SK-N-SH (cell line): ENCODE measurements around the gene HBZ. TPM values are rescaled to one million over a fixed set of nuclear protein-coding genes. Genes with fewer than 3 reads are reported as not detected.

Experiments used
- CTCF ChIA-PET: fragments of 300-600, 350-600 bp; formaldehyde crosslinking; extraction: SDS; loops from one replicate; lab custom pipeline; 2021; lab: Yijun Ruan, JAX
- POLR2A ChIA-PET: fragments of 350-600 bp; sonication (Branson Sonifier 250); formaldehyde crosslinking; extraction: SDS; loops from one replicate; lab custom pipeline; 2020; ENCODE audit warnings: antibody characterized with exemption, inconsistent platforms; lab: Yijun Ruan, JAX
- DNase-seq: peaks from one replicate; pipeline ENCODE4 v3.0.0; 2012
- H2AFZ ChIP-seq: fragments of 200-600 bp; sonication (generic); 2 replicates; pipeline ENCODE4 v1.8.1; 2016; ENCODE audit warnings: antibody characterized with exemption, mild to moderate bottlenecking, low read depth
- H3F3A ChIP-seq: fragments of 200-600 bp; sonication (generic); replicated peaks from 2 replicates; pipeline ENCODE3; 2016; ENCODE audit warnings: antibody characterized with exemption, mild to moderate bottlenecking; ENCODE audit not compliant: insufficient read depth
- H3K27ac ChIP-seq, 2 experiments: fragments of 200-500 bp in 1 of 2; fragments of 200-600 bp in 1 of 2; sonication (Bioruptor generic) in 1 of 2; sonication (generic), shearing (Covaris generic) in 1 of 2; 2 replicates each; pipeline versions ENCODE4 v1.5.1 to v1.6.1; 2014 to 2016; ENCODE audit warnings: low read depth in 2 of 2, inconsistent platforms in 1 of 2, low read length in 1 of 2, mild to moderate bottlenecking in 1 of 2, mixed read lengths in 1 of 2
- H3K27me3 ChIP-seq: fragments of 200-600 bp; sonication (generic), shearing (Covaris generic); 2 replicates; pipeline ENCODE4 v1.6.1; 2016; ENCODE audit warnings: mixed run types; ENCODE audit not compliant: insufficient read depth
- H3K36me3 ChIP-seq, 2 experiments: fragments of 200-500 bp in 1 of 2; fragments of 200-600 bp in 1 of 2; sonication (Bioruptor generic) in 1 of 2; sonication (generic) in 1 of 2; replicated peaks in 1 of 2; 2 replicates each; pipeline versions ENCODE3 to v1.5.1; 2014 to 2016; ENCODE audit warnings: low read length in 1 of 2, mild to moderate bottlenecking in 1 of 2; ENCODE audit not compliant: insufficient read depth in 2 of 2, control insufficient read depth in 1 of 2
- H3K4me1 ChIP-seq, 2 experiments: fragments of 200-500 bp in 1 of 2; fragments of 200-600 bp in 1 of 2; sonication (Bioruptor generic) in 1 of 2; sonication (generic), shearing (Covaris generic) in 1 of 2; 2 replicates each; pipeline versions ENCODE4 v1.5.1 to v1.6.1; 2014 to 2016; ENCODE audit warnings: low read depth in 1 of 2, low read length in 1 of 2, mixed run types in 1 of 2; ENCODE audit not compliant: insufficient read depth in 2 of 2, control insufficient read depth in 1 of 2
- H3K4me2 ChIP-seq: fragments of 200-600 bp; sonication (generic), shearing (Covaris generic); 2 replicates; pipeline ENCODE4 v1.6.1; 2017; ENCODE audit warnings: mixed run types
- H3K4me3 ChIP-seq, 2 experiments: fragments of 200-500 bp in 1 of 2; fragments of 200-600 bp in 1 of 2; sonication (Bioruptor generic) in 1 of 2; sonication (generic), shearing (Covaris generic) in 1 of 2; 2 replicates each; pipeline versions ENCODE4 v1.5.1 to v1.8.1; 2014 to 2016; ENCODE audit warnings: low read depth in 2 of 2, inconsistent platforms in 1 of 2, low read length in 1 of 2, mild to moderate bottlenecking in 1 of 2, mixed read lengths in 1 of 2, moderate library complexity in 1 of 2
- H3K79me2 ChIP-seq: fragments of 200-600 bp; sonication (generic); 2 replicates; pipeline ENCODE4 v1.8.1; 2017; ENCODE audit warnings: mild to moderate bottlenecking; ENCODE audit not compliant: insufficient read depth
- H3K9ac ChIP-seq: fragments of 200-600 bp; sonication (generic); 2 replicates; pipeline ENCODE4 v1.6.1; 2017; ENCODE audit warnings: mixed run types
- H3K9me2 ChIP-seq: fragments of 200-600 bp; sonication (generic); 2 replicates; pipeline ENCODE4 v1.6.1; 2017; ENCODE audit warnings: mixed run types
- H3K9me3 ChIP-seq: fragments of 200-600 bp; sonication (generic); 2 replicates; pipeline ENCODE4 v1.6.1; 2017; ENCODE audit warnings: mixed run types, mild to moderate bottlenecking, moderate library complexity
- H4K20me1 ChIP-seq: fragments of 200-600 bp; sonication (generic); 2 replicates; pipeline ENCODE4 v1.6.1; 2017; ENCODE audit warnings: mild to moderate bottlenecking, mixed run types; ENCODE audit not compliant: insufficient read depth
- CTCF ChIP-seq: fragments of 200-600 bp; sonication (generic); IDR thresholded peaks from 2 replicates; pipeline ENCODE4 v1.6.1; 2017; ENCODE audit warnings: antibody characterized with exemption, mild to moderate bottlenecking, moderate library complexity
- ELF1 ChIP-seq: IDR thresholded peaks from 2 replicates; pipeline ENCODE4 v1.4.0; 2012
- FOSL2 ChIP-seq: IDR thresholded peaks from 2 replicates; pipeline ENCODE4 v1.4.0; 2012; ENCODE audit warnings: low read depth, mild to moderate bottlenecking, moderate library complexity, borderline replicate concordance
- FOXJ3 ChIP-seq: sonication (generic); formaldehyde crosslinking; IDR thresholded peaks from 2 replicates; pipeline ENCODE4 v1.5.1; 2020; ENCODE audit warnings: mild to moderate bottlenecking, missing genetic modification reagents
- FOXM1 ChIP-seq: IDR thresholded peaks from 2 replicates; pipeline ENCODE4 v1.4.0; 2012; ENCODE audit warnings: low read depth, mild to moderate bottlenecking
- GABPA ChIP-seq: IDR thresholded peaks from 2 replicates; pipeline ENCODE4 v1.4.0; 2012; ENCODE audit warnings: low read depth, mild to moderate bottlenecking
- GATA2 ChIP-seq: sonication (generic); formaldehyde crosslinking; IDR thresholded peaks from 2 replicates; pipeline ENCODE4 v1.5.0; 2020; ENCODE audit warnings: mild to moderate bottlenecking, missing genetic modification reagents
- JUND ChIP-seq: IDR thresholded peaks from 2 replicates; pipeline ENCODE4 v1.4.0; 2012
- NFIC ChIP-seq: IDR thresholded peaks from 2 replicates; pipeline ENCODE4 v1.4.0; 2012; ENCODE audit warnings: borderline replicate concordance
- POLR2AphosphoS5 ChIP-seq: IDR thresholded peaks from 2 replicates; pipeline ENCODE4 v1.6.1; 2012; ENCODE audit warnings: low read depth, low read length
- RCOR1 ChIP-seq: fragments of 150-350 bp; IDR thresholded peaks from 2 replicates; pipeline ENCODE4 v1.6.1; 2017; ENCODE audit warnings: antibody characterized with exemption, low read length
- REST ChIP-seq: IDR thresholded peaks from 2 replicates; pipeline ENCODE4 v1.6.1; 2012; ENCODE audit warnings: mild to moderate bottlenecking, low read depth, low read length, moderate library complexity
- RFX5 ChIP-seq: IDR thresholded peaks from 2 replicates; pipeline ENCODE4 v1.6.1; 2012; ENCODE audit warnings: mild to moderate bottlenecking, improper control_type of control experiment, low read length
- RXRA ChIP-seq: IDR thresholded peaks from 2 replicates; pipeline ENCODE4 v1.4.0; 2012; ENCODE audit warnings: low read depth, mild to moderate bottlenecking, borderline replicate concordance
- SMC3 ChIP-seq: IDR thresholded peaks from 2 replicates; pipeline ENCODE4 v1.6.1; 2012; ENCODE audit warnings: low read depth, low read length, improper control_type of control experiment
- TCF12 ChIP-seq: IDR thresholded peaks from 2 replicates; pipeline ENCODE4 v1.4.0; 2012
- TEAD4 ChIP-seq: IDR thresholded peaks from 2 replicates; pipeline ENCODE4 v1.4.0; 2012; ENCODE audit warnings: mild to moderate bottlenecking, borderline replicate concordance; ENCODE audit not compliant: insufficient read depth
- ZBTB33 ChIP-seq: IDR thresholded peaks from 2 replicates; pipeline ENCODE4 v1.4.0; 2012; ENCODE audit warnings: low read depth, borderline replicate concordance
- WGBS: methylation state at CpG from one replicate; pipeline ENCODE4 v1.1.6; 2017; ENCODE audit warnings: low lambda C conversion rate; 5-methylcytosine and 5-hydroxymethylcytosine counted together
- polyA plus RNA-seq, 3 experiments: library from polyadenylated mRNA; depleted of rRNA; stranded (reverse); fragments of >200 nt; gene quantifications; 2 replicates each; pipeline ENCODE4 v1.2.3, GENCODE V29; 2012
- TF ChIP-seq, protein P1 (sequence below): fragments of 150-350 bp; IDR thresholded peaks from 2 replicates; pipeline ENCODE4 v1.6.1; 2017; ENCODE audit warnings: antibody characterized with exemption, low read length, low read depth, borderline replicate concordance
- TF ChIP-seq, protein P2 (sequence below): IDR thresholded peaks from 2 replicates; pipeline ENCODE4 v1.4.0; 2012; ENCODE audit warnings: low read depth, borderline replicate concordance

HBZ gene
- not detected in 2 replicates for polyA plus RNA-seq (2012; rRNA removed)
- polyA plus RNA-seq (2012; cell fraction: cytosol; rRNA removed), result not detected in 2 replicates
- polyA plus RNA-seq (2012; cell fraction: nucleus; rRNA removed), result not detected in 2 replicates

DNA sequence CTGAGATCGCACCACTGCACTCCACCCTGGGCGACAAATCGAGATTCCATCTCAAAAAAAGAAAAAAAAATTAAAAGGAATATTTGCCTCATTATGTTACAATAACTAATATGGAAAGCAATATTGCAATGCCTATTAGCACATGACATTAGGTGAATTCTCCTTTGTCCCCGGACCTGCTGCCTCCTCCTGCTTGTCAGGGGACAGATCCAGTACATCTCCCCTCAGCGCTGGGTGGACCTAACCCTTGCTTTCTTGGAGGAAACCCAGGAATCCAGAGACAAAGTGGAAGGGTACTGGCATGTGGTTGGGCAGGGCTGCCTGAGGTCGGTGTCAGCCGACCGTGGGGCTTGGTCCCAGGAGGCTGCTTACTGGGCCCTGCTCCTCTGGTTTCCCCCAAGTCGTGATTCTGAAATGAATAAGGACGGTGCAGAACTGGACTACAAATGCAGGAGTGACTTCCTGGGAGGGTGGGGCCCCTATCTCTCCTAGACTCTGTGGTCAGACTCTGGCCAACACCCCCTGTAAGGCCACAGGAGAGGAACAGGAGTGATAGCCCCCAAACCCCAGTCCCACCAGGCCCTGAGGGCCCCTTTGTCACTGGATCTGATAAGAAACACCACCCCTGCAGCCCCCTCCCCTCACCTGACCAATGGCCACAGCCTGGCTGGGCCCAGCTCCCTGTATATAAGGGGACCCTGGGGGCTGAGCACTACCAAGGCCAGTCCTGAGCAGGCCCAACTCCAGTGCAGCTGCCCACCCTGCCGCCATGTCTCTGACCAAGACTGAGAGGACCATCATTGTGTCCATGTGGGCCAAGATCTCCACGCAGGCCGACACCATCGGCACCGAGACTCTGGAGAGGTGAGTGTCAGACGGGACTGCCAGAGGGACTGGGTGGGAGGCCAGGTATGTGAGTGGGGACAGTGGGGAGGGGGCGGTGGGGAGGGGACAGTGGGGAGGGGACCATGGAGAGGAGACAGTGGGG lies at the start of gene HBZ:
Gene HBZ, plus strand, starts transcription at position 504 of the 988 bp plus-strand sequence. Its CDS starts 266 bp downstream, at position 770.
- no peak within 1 kb of the TSS for H3K4me3 ChIP-seq
- no peaks in the 10 kb centered on the region for H3K79me2 ChIP-seq
- TF ChIP-seq, protein P1, sequence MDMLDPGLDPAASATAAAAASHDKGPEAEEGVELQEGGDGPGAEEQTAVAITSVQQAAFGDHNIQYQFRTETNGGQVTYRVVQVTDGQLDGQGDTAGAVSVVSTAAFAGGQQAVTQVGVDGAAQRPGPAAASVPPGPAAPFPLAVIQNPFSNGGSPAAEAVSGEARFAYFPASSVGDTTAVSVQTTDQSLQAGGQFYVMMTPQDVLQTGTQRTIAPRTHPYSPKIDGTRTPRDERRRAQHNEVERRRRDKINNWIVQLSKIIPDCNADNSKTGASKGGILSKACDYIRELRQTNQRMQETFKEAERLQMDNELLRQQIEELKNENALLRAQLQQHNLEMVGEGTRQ, result no peak
- TF ChIP-seq RXRA, result no peak
- TF ChIP-seq CTCF, result no peak
- no peak for TF ChIP-seq TCF12
- TF ChIP-seq TEAD4, result no peak
- TF ChIP-seq JUND, result no peak
- no peak for TF ChIP-seq POLR2AphosphoS5
- TF ChIP-seq ELF1, result no peak
- TF ChIP-seq, protein P2, sequence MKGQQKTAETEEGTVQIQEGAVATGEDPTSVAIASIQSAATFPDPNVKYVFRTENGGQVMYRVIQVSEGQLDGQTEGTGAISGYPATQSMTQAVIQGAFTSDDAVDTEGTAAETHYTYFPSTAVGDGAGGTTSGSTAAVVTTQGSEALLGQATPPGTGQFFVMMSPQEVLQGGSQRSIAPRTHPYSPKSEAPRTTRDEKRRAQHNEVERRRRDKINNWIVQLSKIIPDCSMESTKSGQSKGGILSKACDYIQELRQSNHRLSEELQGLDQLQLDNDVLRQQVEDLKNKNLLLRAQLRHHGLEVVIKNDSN, result no peak
- TF ChIP-seq RFX5, result no peak
- TF ChIP-seq FOXM1, result no peak
- TF ChIP-seq GABPA, result no peak
- TF ChIP-seq GATA2, result no peak
- no peak for TF ChIP-seq FOXJ3
- no peak for TF ChIP-seq NFIC
- TF ChIP-seq SMC3, result no peak
- TF ChIP-seq FOSL2, result no peak
- no peak for TF ChIP-seq ZBTB33
- no peak for TF ChIP-seq RCOR1
- TF ChIP-seq REST, result no peak
- no peaks in the 10 kb centered on the region for H3K36me3 ChIP-seq
- ChIA-PET POLR2A (no interaction called here), CTCF (interaction anchor here (1.0 to 1.7 kb wide), 2 partner anchors 28 to 56 kb away, joined by 3 to 4 read pairs; partner anchors contain the start of gene HBQ1)
- peaks cover 0 to 14% of the 10 kb centered on the region in 2 experiments; a peak in 1 of 4 replicates for H3K4me1 ChIP-seq
- no peak within 1 kb of the TSS for H2AFZ ChIP-seq
- no peak for DNase-seq
- no peak within 1 kb of the TSS for H3K4me2 ChIP-seq
- no peaks in the 10 kb centered on the region for H3K27me3 ChIP-seq
- no peak within 1 kb of the TSS for H3K27ac ChIP-seq
- no peak within 1 kb of the TSS for H3K9ac ChIP-seq
- H3K9me3 ChIP-seq, result no peaks in the 10 kb centered on the region
- H3K9me2 ChIP-seq, result no peaks in the 10 kb centered on the region
- no peaks in the 10 kb centered on the region for H3F3A ChIP-seq
- WGBS, result 93% methylated on average over 17 of the region's 17 CpGs
- H4K20me1 ChIP-seq, result no peaks in the 10 kb centered on the region
